ENCODE data around the gene L3MBTL4.
"Not testable (repeated sequence)": the region's sequence is repeated elsewhere in the genome, so short reads cannot be mapped to it uniquely, and the experiment has no call there.

Gene L3MBTL4

DNA sequence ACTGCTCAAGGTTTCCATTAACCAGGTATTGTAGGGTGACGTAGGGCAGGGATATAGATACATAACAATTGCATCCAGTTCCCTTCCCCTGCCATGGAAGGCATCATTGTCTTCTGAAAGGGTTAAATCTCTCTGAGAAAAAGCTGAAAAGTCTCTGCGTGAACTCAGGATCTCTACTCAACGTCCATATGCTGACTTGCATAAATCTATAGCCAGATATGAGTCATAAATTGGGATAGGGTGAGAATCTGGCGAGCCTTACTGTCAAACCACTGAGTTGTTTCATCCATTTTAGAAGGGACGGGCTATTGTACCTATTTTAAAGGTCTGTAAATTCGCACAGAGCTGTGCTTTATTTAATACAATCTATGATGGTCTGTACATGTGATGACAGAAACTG lies 258.3 kb downstream of the L3MBTL4 start:
- H3K4me3 ChIP-seq (ENCODE audit: low read length), result no peak overlapping the region
- no peaks in the 10 kb centered on the region for H3K9me3 ChIP-seq (ENCODE audit: insufficient read depth, low read depth, low read length)
- H3K27me3 ChIP-seq (ENCODE audit: insufficient read depth, low read length), result no peaks in the 10 kb centered on the region
- no peaks in the 10 kb centered on the region for H3K4me1 ChIP-seq (ENCODE audit: insufficient read depth, low read length)
- H3K27ac ChIP-seq (ENCODE audit: low read length), result no peak overlapping the region
- no peaks in the 10 kb centered on the region for H3K36me3 ChIP-seq (ENCODE audit: insufficient read depth, low read depth, low read length)
- no peak overlapping the region for H3K9ac ChIP-seq (ENCODE audit: low read depth, low read length)

DNA sequence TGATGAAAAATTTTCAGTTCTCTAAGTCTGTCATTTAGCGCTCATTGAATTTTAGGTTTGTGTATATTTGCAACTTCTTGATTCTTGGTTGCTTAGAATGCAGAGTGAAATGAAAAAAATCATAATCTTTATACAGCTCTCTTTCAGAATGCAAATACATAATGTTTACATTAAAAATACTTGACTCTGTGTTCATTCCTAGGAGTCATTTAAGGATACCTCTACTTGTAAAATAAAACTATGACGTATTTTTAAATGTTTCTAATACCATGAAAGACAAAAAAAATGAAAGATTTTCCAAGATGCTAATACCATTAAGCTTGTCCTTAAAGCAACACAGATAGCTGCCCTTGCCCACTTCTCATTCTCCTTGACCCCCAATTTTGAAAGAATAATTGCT lies 259.0 kb downstream of the L3MBTL4 start:
- Histone ChIP-seq H3K27me3 (ENCODE audit: insufficient read depth, low read length) (no peaks in the 10 kb centered on the region), H3K4me1 (ENCODE audit: insufficient read depth, low read length) (no peaks in the 10 kb centered on the region), H3K36me3 (ENCODE audit: insufficient read depth, low read depth, low read length) (no peaks in the 10 kb centered on the region), H3K4me3 (ENCODE audit: low read length) (no peak overlapping the region), H3K9ac (ENCODE audit: low read depth, low read length) (no peak overlapping the region), H3K27ac (ENCODE audit: low read length) (no peak overlapping the region), H3K9me3 (ENCODE audit: insufficient read depth, low read depth, low read length) (no peaks in the 10 kb centered on the region)

DNA sequence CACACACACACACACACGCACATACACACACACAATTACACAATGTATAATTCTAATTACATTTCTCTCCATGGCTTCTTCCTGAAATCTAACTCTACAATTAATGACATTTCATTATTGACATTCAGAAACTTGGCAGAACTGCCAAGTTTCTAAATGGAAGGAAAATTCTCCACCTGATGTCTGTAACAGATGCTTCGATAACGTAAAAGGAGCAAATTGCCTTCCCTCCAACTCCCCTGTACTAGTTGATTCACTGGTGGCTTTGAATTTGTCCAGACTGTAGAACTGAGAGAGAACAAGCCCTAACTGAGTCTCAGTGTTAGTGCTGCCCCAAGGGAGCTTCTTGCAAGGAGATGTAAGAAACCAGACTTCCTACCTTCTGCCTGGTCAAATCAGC lies 264.3 kb downstream of the L3MBTL4 start:
- H3K27ac ChIP-seq (ENCODE audit: low read length), result no peak overlapping the region
- H3K27me3 ChIP-seq (ENCODE audit: insufficient read depth, low read length), result no peaks in the 10 kb centered on the region
- H3K9me3 ChIP-seq (ENCODE audit: insufficient read depth, low read depth, low read length), result no peaks in the 10 kb centered on the region
- H3K36me3 ChIP-seq (ENCODE audit: insufficient read depth, low read depth, low read length), result no peaks in the 10 kb centered on the region
- no peak overlapping the region for H3K9ac ChIP-seq (ENCODE audit: low read depth, low read length)
- no peak overlapping the region for H3K4me3 ChIP-seq (ENCODE audit: low read length)
- H3K4me1 ChIP-seq (ENCODE audit: insufficient read depth, low read length), result no peaks in the 10 kb centered on the region

DNA sequence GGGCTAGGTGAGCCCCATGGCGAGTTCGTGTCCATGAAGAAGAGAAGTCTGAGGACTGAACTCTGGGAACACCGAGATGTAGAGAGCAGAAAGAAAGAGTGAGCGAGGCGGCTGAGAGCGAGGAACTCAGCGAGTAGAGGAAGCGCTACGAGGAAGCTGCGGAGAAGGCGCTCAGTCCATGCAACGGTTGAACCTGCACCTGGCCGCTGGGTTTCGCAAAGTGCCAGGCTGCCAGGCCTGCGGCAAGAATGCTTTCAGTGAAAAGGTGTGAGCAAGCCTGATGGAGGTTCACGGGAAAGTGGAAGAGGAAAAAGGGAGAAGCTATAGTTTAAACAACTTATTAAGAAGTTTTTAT lies 268.4 kb downstream of the L3MBTL4 start:
- no peaks in the 10 kb centered on the region for H3K36me3 ChIP-seq (ENCODE audit: insufficient read depth, low read depth, low read length)
- H3K27me3 ChIP-seq (ENCODE audit: insufficient read depth, low read length), result no peaks in the 10 kb centered on the region
- no peak overlapping the region for H3K9ac ChIP-seq (ENCODE audit: low read depth, low read length)
- no peak overlapping the region for H3K4me3 ChIP-seq (ENCODE audit: low read length)
- H3K9me3 ChIP-seq (ENCODE audit: insufficient read depth, low read depth, low read length), result no peaks in the 10 kb centered on the region
- no peak overlapping the region for H3K27ac ChIP-seq (ENCODE audit: low read length)
- H3K4me1 ChIP-seq (ENCODE audit: insufficient read depth, low read length), result 0 out of 2 replicates have a peak, but pooled peaks cover 3% of the 10 kb centered on the region

DNA sequence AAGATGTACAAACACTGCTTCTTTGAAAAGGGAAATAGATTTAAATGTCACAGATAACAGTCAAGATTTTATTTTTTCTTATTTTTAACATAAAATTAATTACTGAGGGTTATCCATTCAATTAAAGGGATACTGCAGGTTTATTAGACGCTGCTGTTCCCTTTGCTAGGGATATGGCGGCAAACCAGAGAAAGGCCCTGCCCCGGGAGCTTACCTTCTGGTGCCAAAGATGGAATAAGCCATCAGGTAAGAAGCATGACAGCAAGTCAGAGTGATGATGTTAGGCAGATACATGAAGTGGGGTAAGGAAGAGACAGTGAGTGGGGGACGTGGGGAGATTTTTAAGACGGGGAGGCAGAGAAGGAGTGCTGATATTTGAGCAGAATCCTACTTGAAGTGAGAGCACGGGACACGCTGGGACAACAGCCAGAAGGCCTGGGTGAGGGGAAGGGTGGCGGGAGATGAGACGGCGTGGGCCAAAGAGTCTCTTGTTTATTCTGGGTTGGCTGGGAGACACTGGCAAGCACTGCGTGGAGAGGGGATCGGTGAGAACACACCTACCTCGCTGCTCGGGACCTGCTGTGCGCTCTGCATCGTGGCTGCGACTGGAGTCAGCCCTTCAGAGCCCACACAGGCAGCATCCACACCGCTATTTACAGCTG lies 268.9 kb downstream of the L3MBTL4 start:
- Histone ChIP-seq H3K27ac (ENCODE audit: low read length) (no peak overlapping the region), H3K4me3 (ENCODE audit: low read length) (no peak overlapping the region), H3K27me3 (ENCODE audit: insufficient read depth, low read length) (no peaks in the 10 kb centered on the region), H3K9me3 (ENCODE audit: insufficient read depth, low read depth, low read length) (no peaks in the 10 kb centered on the region), H3K4me1 (ENCODE audit: insufficient read depth, low read length) (0 out of 2 replicates have a peak, but pooled peaks cover 3% of the 10 kb centered on the region), H3K9ac (ENCODE audit: low read depth, low read length) (no peak overlapping the region), H3K36me3 (ENCODE audit: insufficient read depth, low read depth, low read length) (no peaks in the 10 kb centered on the region)

DNA sequence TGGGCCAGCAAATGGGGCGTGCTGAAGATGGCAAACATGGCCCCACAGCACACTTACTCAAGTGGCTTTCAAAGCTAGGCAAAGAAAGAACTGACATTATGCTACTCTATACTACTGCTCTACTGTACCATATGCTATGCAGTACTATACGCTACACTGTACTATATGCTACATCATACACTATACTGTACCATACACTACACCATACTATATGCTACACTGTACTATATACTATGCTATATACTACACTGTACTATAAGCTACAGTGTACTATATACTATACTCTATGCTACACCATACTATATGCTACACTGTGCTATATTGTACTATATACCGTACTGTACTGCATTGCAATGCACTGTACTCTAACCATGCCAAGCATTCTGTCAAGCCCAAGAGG lies 275.7 kb downstream of the L3MBTL4 start:
- Histone ChIP-seq H3K9me3 (ENCODE audit: insufficient read depth, low read depth, low read length) (peaks cover 6% of the 10 kb centered on the region), H3K4me3 (ENCODE audit: low read length) (no peak overlapping the region), H3K27me3 (ENCODE audit: insufficient read depth, low read length) (no peaks in the 10 kb centered on the region), H3K27ac (ENCODE audit: low read length) (no peak overlapping the region), H3K9ac (ENCODE audit: low read depth, low read length) (no peak overlapping the region), H3K4me1 (ENCODE audit: insufficient read depth, low read length) (no peaks in the 10 kb centered on the region), H3K36me3 (ENCODE audit: insufficient read depth, low read depth, low read length) (no peaks in the 10 kb centered on the region)

DNA sequence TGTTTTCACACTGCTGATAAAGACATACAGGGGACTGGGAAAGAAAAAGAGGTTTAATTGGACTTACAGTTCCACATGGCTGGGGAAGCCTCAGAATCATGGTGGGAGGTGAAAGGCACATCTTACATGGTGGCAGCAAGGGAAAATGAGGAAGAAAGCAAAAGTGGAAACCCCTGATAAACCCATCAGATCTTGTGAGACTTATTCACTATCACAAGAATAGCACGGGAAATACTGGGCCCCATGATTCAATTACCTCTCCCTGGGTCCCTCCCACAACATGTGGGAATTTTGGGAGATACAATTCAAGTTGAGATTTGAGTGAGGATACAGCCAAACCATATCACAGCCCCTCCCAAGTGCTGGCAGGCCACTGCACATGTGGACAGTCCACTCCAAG lies 278.8 kb downstream of the L3MBTL4 start:
- not testable (repeated sequence) for H3K4me1 ChIP-seq (ENCODE audit: insufficient read depth, low read length); H3K36me3 ChIP-seq (ENCODE audit: insufficient read depth, low read depth, low read length); H3K9me3 ChIP-seq (ENCODE audit: insufficient read depth, low read depth, low read length); H3K27me3 ChIP-seq (ENCODE audit: insufficient read depth, low read length); H3K9ac ChIP-seq (ENCODE audit: low read depth, low read length); H3K27ac ChIP-seq (ENCODE audit: low read length); H3K4me3 ChIP-seq (ENCODE audit: low read length)

DNA sequence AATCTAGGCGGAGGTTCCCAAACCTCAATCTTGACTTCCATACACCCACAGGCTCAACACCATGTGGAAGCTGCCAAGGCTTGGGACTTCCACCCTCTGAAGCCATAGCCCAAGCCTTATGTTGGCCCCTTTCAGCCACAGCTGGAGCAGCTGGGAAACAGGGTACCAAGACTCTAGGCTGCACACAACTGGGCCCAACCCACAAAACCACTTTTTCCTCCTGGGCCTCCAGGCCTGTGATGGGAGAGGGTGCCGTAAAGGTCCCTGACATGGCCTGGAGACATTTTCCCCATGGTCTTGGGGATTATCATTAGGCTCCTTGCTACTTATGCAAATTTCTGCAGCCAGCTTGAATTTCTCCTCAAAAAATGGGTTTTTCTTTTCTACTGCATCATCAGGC lies 279.7 kb downstream of the L3MBTL4 start:
- not testable (repeated sequence) for H3K9me3 ChIP-seq (ENCODE audit: insufficient read depth, low read depth, low read length); H3K27ac ChIP-seq (ENCODE audit: low read length); H3K36me3 ChIP-seq (ENCODE audit: insufficient read depth, low read depth, low read length); H3K4me3 ChIP-seq (ENCODE audit: low read length); H3K9ac ChIP-seq (ENCODE audit: low read depth, low read length); H3K4me1 ChIP-seq (ENCODE audit: insufficient read depth, low read length); H3K27me3 ChIP-seq (ENCODE audit: insufficient read depth, low read length)

DNA sequence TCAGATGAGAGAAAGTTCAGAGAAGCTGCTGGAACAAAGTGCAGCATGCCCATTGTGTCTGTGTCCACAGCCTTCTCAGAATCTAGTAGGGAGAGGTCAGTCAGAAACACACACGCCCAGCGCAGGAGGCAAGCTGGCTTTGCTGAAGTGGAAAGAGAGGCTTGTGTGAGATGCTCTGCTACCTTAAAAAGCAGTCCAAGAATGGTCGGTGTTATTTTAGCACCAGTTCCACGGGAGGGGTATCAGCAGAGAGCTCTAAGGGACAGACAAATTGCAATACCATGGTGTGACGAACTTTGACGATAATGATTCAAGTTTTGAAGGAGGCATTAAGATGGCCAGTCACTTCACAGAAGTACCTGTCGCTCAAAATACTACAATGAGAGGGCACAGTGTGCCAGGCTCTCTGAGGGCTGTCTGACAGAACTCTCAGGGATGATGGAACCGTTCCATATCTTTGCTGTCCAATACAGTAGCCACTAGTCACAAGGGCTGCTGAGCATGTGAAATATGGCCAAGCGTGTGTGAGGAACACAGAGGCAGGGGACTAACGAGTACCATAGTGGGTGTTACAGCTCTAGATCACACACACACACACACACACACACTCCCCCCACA lies 281.9 kb downstream of the L3MBTL4 start:
- Histone ChIP-seq H3K27ac (ENCODE audit: low read length) (no peak overlapping the region), H3K4me3 (ENCODE audit: low read length) (no peak overlapping the region), H3K36me3 (ENCODE audit: insufficient read depth, low read depth, low read length) (no peaks in the 10 kb centered on the region), H3K27me3 (ENCODE audit: insufficient read depth, low read length) (no peaks in the 10 kb centered on the region), H3K9me3 (ENCODE audit: insufficient read depth, low read depth, low read length) (peaks cover 6% of the 10 kb centered on the region), H3K9ac (ENCODE audit: low read depth, low read length) (no peak overlapping the region), H3K4me1 (ENCODE audit: insufficient read depth, low read length) (no peaks in the 10 kb centered on the region)

DNA sequence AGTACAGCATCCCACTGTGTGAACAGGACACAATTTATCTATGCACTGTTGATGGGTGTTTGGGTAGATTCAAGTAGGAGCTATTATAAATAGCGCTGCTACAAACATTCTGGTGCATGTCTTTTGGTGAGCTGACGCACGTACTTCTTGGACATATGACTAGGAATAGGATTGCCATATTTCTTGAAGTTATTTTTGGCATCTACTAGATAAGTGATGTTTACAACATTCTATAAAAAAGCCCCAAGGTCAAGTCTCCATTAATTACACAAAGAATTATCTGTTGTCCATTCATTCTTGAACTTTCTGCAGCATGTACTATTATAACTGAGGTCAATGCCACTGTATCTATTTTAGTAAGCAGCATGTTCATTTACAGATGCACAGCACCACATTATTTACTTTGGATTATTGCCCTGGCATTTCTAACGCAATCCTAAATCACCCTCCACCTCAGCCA lies 293.9 kb downstream of the L3MBTL4 start:
- Histone ChIP-seq H3K27me3 (ENCODE audit: insufficient read depth, low read length) (no peaks in the 10 kb centered on the region), H3K9ac (ENCODE audit: low read depth, low read length) (no peak overlapping the region), H3K4me3 (ENCODE audit: low read length) (no peak overlapping the region), H3K9me3 (ENCODE audit: insufficient read depth, low read depth, low read length) (no peaks in the 10 kb centered on the region), H3K4me1 (ENCODE audit: insufficient read depth, low read length) (peaks cover 7% of the 10 kb centered on the region; the same call in 1 of the 2 replicates), H3K27ac (ENCODE audit: low read length) (no peak overlapping the region), H3K36me3 (ENCODE audit: insufficient read depth, low read depth, low read length) (no peaks in the 10 kb centered on the region)

DNA sequence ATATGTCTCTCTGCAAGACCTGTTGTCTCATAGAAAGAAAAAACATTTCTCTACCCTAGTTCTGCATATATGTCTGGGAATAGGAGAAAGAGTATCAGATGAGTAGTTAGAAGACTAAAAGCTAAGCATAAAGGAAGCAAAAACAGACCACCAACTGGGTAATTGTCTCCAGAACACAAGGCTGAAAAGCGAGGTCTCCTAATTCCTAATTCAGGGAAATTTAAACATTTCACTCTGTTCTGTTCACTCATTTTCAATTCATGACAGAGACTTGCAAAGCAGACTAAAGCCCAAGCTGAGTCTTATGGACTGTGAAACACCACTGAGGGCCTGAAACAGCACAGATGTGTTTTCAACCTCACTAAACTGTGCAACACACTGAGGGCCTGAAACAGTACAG lies 294.9 kb downstream of the L3MBTL4 start:
- no peak overlapping the region for H3K27ac ChIP-seq (ENCODE audit: low read length)
- H3K4me1 ChIP-seq (ENCODE audit: insufficient read depth, low read length), result peaks cover 7% of the 10 kb centered on the region; the same call in 1 of the 2 replicates
- H3K9me3 ChIP-seq (ENCODE audit: insufficient read depth, low read depth, low read length), result no peaks in the 10 kb centered on the region
- no peaks in the 10 kb centered on the region for H3K27me3 ChIP-seq (ENCODE audit: insufficient read depth, low read length)
- H3K4me3 ChIP-seq (ENCODE audit: low read length), result no peak overlapping the region
- no peaks in the 10 kb centered on the region for H3K36me3 ChIP-seq (ENCODE audit: insufficient read depth, low read depth, low read length)
- no peak overlapping the region for H3K9ac ChIP-seq (ENCODE audit: low read depth, low read length)

DNA sequence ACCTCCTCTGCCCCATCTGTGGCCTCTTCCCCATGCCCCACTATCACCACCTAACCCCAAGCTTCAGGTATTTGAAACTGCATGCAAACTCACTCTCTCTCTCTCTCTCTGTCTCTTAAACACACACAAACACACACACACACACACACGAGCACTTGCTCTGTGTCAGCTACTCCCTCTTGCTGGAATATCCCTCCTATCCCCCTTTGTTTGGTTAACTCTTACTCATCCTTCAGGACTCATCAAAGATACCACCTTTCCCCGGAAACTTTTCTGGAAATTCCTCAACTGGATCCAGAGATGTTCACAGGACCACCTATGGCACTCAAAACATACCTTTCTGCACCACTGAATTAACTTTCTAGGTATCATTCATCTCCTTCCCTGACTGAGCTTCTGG lies 296.6 kb downstream of the L3MBTL4 start:
- H3K4me1 ChIP-seq (ENCODE audit: insufficient read depth, low read length), result peaks cover 7% of the 10 kb centered on the region; the same call in 1 of the 2 replicates
- no peaks in the 10 kb centered on the region for H3K27me3 ChIP-seq (ENCODE audit: insufficient read depth, low read length)
- H3K36me3 ChIP-seq (ENCODE audit: insufficient read depth, low read depth, low read length), result no peaks in the 10 kb centered on the region
- no peak overlapping the region for H3K4me3 ChIP-seq (ENCODE audit: low read length)
- no peaks in the 10 kb centered on the region for H3K9me3 ChIP-seq (ENCODE audit: insufficient read depth, low read depth, low read length)
- H3K27ac ChIP-seq (ENCODE audit: low read length), result no peak overlapping the region
- no peak overlapping the region for H3K9ac ChIP-seq (ENCODE audit: low read depth, low read length)

Measured in iPS-20b (cell line).